ENCODE results near the gene CBX1.

Gene CBX1

DNA sequence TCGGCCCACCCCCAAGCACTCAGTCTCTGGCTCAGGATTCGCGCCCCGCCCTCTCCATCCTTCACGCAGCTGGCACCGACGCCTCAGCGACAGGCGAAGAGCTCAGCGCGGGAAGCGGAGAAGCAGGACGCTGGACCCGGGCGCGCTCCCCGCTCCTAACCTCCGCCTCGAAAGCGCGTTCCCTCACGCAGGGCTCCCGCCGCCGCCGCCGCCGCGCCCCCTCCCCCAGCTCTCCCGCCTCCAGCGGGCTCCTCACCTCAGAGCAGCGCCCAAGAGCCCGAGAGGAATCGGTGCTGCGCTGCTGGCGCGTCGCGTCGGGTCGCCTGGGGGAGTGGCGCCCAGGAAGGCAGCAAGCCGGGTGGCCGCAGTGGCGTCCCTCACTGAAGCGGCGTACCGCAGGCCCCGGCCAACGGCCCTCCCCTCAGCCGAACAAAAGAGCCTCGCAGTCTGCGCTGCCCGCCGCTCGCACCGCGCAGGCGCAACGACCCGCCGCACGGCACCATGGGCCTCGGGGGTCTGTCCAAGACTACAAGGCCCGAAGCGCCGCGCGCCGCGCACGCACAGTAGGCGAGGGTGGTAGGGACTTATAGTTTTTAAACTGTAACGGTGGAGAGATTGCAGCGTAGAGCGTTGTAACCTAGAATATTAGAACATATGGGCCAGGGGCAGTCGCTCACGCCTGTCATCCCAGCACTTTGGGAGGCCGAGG is at the start of gene CBX1:
Gene CBX1 (minus strand): TSS at position 467 of the 709 bp plus-strand sequence. CDS start 24,474 bp downstream, outside the sequence.
- peak; percentile 92 for DNase-seq

- no peak for DNase-seq
These were observed 49.3 kb upstream of the CBX1 start for GRCh38 chr17:48150597-48151001.

DNA sequence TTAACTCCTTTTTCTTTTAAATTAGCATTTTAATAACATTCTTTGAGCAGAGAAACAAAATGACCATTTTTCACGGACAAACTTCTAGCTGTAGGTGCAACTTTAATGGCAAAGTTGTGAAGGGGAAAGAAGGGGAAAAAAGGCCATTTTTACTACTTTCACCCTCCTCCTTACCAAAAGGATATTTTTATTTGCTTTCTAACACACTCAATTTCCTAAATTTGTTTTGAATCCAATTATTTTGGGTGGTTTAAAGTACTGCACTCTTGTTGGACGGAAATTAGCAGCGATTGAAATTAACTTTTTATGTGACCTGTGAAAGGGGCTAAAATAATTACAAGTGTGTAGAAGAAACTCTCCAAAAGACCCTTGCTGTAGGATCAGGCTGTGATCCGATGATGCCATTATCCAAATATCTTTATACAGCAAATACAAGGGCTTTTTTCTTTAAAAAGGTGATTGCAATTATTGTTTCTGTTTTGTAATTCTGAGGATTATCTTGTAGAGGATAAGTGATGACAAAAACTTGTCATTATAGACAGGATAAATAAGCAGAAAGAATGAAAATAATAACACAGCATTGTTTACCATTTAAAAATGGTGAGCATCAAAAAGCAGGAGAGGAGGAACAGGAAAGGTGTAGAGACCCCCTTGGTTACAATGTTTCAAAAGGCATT is 48.6 kb upstream of the CBX1 start:
- no peak for DNase-seq

DNA sequence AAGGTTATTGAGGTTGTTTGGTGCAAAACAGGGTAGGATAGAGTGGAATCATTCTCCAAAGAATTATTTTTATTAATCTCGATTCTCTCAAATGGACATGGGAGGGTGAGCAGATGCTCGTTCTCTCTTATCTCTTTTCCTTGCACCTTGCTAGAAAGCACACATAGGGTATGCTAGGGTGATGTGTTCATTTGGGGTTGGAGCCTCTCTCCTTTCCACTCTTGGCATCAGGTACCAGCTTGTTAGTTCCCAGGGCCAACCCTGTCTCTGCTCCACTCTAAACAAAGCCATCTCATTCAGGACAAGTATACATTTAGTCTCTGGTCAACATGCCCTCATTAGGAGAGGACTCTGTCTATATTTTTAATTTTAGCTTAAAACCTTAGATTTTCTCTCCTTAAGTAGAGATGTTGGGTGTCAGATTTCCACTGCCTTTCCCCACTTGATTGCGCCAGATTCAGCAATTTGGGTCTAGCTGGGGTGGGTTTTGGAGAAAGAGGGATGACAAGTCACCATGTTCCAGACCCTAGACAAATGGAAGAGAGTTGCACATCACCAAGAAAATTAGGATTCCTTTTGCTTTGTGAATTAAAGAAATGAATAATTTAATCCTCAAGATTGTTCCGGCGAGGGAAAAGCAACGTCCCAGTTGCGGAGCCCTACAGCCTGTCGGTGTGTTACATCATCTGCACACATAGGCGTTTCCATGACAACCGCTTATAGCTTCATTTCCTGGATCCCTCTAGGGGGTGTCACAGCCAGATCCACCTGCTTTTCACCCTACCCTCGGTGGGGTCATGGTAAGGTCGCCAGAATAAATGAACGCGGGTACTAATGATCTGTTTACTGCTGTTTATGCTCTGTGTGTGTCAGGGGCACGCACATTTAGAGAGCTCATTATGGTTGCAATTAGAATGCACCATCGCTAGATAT is 47.8 kb upstream of the CBX1 start:
- DNase-seq = no peak

GRCh38 chr17:48148029-48148770 is 46.9 kb upstream of the CBX1 start:
- DNase-seq = no peak

GRCh38 chr17:48144976-48145798 is 43.9 kb upstream of the CBX1 start:
- DNase-seq = no peak

DNA sequence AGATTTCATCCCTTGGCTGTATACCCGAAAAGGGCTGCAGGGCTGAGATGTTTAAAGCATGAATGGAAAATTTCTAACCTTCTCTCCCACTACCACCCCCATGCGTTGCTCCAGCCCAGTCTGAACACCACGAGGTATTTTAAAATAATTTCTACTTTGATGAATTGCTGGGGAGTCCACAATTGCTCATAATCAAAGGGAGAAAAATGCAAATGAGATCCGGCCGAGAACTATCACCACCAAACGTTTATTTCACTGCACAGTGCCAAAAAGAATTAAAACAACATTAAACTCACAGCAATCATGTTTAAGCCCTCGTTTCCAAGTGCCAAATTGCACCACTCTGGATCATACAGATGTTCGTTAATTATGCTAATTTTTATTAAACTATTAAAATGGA is 43.0 kb upstream of the CBX1 start:
- DNase-seq = no peak

DNA sequence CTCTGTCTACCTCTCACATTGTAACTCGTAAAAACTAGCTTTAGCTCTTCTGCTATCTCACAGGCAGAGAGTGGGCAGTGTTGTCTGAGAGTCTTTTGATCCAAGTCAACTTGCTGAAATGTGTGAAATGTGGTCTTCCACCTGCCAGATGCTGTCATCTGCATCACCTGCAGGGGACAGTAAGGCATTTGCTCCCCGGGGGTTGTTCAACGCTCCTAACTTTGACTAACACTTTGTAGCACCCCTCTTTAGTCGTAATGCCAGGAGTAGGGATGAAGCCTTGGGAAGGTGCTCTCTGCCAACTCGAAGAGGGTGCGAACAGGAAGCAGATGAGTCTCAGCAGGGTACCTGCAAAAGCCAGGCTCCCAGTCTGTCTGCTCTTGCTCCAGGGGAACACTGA is 42.4 kb upstream of the CBX1 start:
- no peak for DNase-seq

DNA sequence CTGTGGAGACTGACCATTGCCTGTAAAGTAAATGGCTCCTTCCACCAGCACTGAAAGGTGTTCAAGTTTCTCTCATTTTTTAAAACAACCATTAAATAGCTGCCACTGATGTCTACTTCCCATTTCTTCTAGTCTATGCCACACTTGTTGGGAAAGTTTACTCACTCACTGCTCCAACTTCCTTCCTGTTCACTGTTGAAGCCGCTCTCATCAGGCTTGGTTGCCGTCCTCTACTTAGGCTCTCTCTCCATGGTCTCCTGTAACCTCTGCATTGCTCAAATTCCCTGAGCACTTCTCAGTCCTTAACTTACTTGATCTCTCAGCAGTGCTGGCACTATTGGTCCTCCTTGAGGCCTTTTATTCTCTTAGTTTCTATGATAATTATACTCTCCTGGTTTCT is 38.7 kb upstream of the CBX1 start:
- DNase-seq = no peak

DNA sequence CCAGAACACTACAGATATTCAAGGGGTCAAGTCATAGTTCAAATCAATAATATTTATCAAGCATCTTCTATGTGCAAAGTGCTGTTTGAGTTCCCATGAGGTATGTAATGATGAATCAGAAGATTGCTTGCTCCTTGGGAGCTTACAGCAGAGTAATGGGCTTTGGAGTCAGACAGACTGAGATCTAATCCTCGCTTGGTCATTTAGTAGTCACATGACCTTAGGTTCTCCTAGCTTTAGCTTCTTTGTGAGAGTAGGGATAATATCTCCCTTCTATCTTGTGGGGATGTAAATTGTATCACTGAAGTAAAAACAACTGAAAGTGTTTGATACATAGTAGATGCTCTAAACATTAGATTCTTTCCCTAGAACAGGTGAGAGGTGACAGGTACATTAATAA is 36.4 kb upstream of the CBX1 start:
- no peak for DNase-seq

DNA sequence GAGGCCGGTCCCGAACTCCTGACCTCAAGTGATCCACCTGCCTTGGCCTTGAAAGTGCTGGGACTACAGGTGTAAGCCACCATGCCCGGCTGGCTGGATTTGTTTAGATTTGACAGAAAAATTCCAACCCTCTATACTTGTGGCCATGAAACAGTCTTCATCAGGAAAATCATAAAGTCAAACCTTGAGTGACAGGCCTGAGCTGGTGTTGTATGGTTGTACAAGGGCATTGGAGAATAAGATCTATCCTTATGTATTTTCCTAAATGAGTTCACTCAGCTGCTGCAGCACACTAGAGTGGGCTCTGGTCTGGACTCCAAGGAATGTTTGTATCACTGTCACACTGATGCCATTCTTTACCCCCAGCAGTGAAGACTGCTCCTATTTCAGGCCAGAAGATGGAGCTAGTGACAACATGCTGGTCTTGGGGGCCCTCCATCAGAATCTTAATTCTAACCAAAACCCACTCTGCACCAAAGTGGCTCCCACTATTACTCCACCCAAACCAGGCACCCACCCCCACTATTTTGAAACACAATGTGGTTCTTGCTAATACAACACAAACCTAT is 33.7 kb upstream of the CBX1 start:
- DNase-seq = no peak

- no peak for DNase-seq
These were observed 31.1 kb upstream of the CBX1 start for GRCh38 chr17:48132385-48132784.

DNA sequence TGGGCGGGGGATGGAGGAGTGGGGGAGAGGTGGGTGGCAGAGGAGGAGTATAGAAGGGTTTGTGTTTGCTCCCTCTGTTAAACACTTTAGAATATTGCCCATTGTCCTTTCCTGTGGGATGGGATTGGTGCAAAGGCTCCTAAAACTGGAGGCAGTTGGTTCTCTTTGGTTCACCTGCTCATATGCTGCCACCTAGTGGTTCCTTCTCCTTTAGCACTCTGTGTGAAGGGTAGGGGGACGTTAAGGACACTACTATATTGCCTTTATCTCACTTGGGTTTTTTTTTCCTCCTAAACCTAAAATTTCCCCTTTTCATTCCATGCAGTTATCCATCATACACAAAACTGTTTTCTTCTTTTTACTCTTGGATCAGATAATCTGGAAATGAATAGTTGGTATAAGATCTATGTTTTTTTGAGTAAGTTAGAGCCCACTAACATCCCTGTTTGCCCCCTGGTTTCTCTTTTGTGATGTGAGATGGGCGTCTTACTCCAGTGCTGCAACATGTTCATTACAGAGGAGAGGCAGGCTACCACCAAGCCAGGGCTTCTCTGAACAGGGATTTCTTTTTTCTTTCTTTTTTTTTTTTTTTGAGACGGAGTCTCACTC is 30.0 kb upstream of the CBX1 start:
- peak; percentile 43 for DNase-seq

DNA sequence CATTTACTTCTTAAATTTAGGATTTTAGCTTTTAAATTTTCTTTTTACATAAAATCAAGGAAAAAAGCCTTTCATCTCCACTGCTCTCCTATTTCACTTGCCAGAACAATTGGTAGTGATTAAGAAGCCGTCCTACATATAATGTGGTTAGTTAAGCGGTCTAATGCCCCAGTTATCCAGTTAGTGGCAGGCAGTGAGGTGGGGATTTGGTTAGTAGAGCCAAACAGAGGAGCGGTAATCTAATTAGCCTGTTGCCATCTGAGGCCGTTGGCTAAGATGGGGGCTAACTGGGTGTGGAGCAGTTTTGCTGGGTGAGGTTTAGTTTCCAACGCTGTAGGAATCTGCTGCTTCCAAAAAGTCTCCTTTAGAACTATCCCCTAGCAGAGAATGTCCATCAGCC is 28.7 kb upstream of the CBX1 start:
- no peak for DNase-seq

DNA sequence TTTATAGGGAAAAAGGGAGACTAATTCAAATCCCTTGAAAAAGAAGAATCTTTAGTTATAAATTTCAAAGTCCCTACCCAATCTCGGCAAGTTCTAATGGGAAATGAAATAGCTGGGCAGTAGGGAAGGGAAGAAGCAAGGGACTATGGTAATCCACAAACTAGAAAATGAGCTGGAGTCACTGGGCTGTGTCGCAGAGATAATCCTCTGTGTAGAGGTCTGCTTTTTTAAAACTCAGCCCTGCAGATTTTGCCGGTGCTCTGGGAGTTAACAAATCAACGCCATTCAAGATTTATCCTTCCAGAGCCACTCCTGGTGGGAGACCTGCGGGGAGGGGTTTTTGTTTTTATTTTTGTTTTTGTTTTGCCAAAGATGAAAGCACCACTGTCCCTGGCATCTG is 27.1 kb upstream of the CBX1 start:
- no peak for DNase-seq

DNA sequence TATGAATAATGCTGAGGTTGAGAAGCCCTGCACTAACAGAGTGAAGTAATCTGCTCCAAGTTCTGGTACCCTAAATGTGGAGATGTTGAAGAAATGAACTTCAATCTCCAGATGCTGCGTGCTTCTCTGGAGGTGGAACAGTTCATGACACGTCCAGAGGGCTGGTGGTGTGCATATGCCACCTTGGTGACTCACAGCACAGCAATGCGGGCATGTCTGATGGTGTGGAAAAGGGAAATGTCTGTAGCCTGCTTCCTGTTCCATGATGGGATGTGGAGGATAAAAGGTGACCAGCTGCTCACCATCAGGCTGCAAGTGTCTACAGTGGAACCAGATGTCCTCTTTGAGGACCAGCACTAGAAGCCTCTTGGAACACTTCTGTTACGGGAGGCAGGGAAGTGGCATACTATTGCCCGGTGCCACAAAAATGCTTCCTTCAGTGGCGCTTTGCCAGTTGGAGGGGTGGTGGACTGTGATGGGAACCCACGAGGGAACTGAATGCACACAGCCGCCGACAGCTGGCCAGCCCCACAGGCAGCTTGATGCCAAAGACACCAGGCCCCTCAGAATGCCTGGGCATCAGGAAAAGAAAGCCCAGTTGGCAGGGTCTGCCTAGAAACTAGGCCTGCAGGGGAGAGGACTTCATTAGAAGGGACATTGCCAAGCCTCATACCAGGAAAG is 26.2 kb upstream of the CBX1 start:
- no peak for DNase-seq

DNA sequence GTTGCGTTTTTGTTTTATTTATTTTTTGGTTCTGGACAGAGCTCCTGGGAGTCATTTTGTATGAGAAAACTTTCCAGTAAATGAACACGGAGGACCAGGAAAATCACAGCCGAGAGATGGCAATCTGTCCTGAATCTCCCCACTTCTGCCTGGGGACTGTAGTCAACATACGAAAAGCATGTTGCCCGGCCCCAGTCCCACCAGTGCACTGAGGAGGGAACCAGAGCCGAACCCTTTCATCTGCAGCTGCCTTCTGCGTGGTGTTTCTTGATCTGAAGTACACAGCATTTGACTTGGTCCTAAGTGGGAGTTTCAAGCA is 25.2 kb upstream of the CBX1 start:
- DNase-seq = no peak

DNA sequence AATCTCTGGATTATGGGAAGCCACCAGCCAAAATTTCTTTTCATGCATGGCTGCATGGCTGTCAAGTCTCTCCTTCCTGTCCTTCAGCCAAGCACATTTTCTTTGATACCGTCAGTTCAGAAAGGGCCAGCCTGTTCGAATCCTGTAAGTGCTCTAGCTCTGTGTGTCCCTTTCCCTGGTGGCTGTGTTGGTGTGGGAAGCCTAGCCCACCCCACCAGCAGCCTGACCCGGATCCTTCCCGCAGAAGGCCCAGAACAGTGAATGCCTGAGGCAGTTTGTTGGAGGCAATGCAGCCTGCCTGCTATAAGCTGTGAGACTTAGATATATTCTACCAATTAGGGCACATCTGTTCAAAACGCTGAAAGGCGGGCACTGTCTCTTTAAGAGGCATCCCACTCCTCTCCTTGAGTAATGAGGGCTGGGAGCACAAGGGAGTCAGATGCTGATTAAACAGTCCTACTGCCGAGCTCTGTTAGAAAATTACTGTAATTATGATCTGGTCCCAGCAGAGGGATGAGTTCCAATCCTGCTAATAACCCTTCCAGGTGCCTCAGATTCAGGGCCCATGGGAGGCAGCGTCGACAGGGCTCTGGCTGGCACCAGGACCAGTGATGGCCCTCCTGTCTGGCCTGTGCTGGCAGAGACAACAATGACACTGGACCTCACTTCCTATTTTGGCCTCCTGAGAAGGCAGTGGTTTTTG is 24.7 kb upstream of the CBX1 start:
- DNase-seq = no peak

DNA sequence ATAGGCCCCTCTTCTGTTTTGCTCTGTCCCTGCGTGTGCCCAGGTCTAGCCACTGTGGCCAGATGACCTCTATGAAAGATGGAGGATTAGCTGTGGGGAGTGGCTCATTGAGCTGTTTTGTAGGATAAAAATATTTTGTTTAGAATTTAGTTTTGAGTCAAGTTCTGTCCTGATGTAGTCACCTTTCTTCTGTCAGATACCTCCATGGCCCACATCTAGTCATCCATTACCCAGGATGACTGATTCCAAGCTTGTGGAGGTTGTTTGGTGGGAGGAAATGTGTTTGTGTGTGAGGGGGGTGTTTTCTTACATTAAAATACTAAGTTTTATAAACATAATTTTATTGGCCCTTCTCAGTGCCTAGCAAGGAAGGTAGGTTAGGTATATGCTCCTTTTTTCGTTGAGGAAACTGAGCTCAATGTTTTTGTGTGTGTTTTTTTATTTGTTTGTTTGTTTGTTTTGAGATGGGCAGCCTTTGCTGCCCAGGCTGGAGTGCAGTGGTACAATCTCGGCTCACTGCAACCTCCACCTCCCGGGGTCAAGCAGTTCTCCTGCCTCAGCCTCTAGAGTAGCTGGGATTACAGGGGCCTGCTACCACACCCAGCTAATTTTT is 22.6 kb upstream of the CBX1 start:
- no peak for DNase-seq

DNA sequence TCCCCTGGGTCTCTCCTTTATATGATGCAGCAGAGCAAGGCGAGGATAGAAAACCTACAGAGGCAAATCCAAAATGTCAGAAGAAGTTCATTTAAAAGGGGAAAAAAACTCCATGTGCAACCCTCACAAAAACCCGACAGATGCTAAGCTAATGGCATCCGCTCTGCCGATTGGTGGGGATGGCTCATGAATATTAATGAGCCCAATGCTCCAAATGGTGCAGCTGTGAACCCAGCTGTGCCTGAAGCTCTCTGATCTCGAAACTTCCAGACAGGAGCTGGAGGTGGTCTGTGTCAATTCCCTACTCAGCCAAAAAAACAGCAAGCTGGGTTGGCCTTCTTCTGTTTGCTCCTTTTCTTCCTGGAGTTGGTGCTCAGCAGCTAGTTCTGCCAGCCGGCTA is 21.8 kb upstream of the CBX1 start:
- DNase-seq = no peak

Data from DMS153 (cell line).